HFFc6 (cell line): ENCODE data around the gene PFAS. TPM values are rescaled to one million over a fixed set of nuclear protein-coding genes. Genes with fewer than 3 reads are reported as not detected.

Experiments
- DNase-seq: peaks from one replicate; pipeline ENCODE4 v3.0.0-alpha.2; 2018
- H3K27ac Mint-ChIP-seq: 2 replicates; pipeline ENCODE4 v1.8.0; 2020; ENCODE audit warnings: mild to moderate bottlenecking, mixed read lengths
- H3K27me3 Mint-ChIP-seq: 2 replicates; pipeline ENCODE4 v1.8.0; 2021; ENCODE audit warnings: mild to moderate bottlenecking, moderate library complexity, mixed read lengths; ENCODE audit not compliant: insufficient read depth
- H3K36me3 Mint-ChIP-seq: 2 replicates; pipeline ENCODE4 v1.8.0; 2021; ENCODE audit warnings: low read depth, mixed read lengths
- H3K4me1 Mint-ChIP-seq: 2 replicates; pipeline ENCODE4 v1.8.0; 2020; ENCODE audit warnings: low read depth, mixed read lengths
- H3K4me3 Mint-ChIP-seq: 2 replicates; pipeline ENCODE4 v1.8.0; 2020; ENCODE audit warnings: mild to moderate bottlenecking, moderate library complexity, mixed read lengths
- H3K9me3 Mint-ChIP-seq: 2 replicates; pipeline ENCODE4 v1.8.0; 2020; ENCODE audit warnings: mild to moderate bottlenecking, mixed read lengths
- total RNA-seq, 6 experiments: library from RNA; stranded (reverse); fragmentation: NEBNext Ultra II Directional; extraction: Animal tissue kit (Norgen Biotek cat#: 25700); gene quantifications; 2 replicates in 1 of 6; 3 replicates in 5 of 6; pipeline ENCODE4 v1.2.3, GENCODE V29; 2021
- TF ChIP-seq, protein P1 (sequence below): fragments of 200-600 bp; sonication (generic); IDR thresholded peaks from 2 replicates; pipeline ENCODE4 v1.5.0; 2021; ENCODE audit warnings: antibody characterized with exemption, mild to moderate bottlenecking

Gene PFAS
- total RNA-seq, 6 experiments from 2014 or later: 46.8 to 63.9 (median 58.8) TPM

DNA sequence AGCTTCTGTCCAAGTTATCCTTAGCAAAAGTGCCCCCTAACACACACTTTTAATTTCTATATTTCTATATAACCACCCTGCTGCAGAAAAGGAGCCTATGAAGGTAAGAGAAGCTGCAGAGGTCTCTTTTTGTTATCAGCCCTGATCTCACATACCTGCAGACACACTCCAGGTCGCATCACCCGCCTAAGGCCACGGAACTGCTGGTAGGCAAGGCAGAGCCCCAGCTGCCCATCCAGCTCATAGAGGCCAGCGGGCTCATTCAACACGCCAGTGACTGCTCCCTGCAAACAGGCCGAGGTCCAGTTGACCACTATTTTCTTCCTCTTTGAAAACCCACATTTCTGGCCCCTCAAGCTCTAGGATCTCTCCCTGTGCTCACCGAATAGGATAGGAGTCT lies 13.4 kb upstream of the PFAS start:
- Mint-ChIP-seq H3K27me3 (no peaks in the 10 kb centered on the region; the same call in 1 of the 2 replicates), H3K4me3 (no peak overlapping the region), H3K36me3 (peaks cover 19% of the 10 kb centered on the region; the same call in 1 of the 2 replicates), H3K9me3 (no peaks in the 10 kb centered on the region), H3K4me1 (no peaks in the 10 kb centered on the region), H3K27ac (no peak overlapping the region)
- DNase-seq: no peak
- TF ChIP-seq, protein P1, sequence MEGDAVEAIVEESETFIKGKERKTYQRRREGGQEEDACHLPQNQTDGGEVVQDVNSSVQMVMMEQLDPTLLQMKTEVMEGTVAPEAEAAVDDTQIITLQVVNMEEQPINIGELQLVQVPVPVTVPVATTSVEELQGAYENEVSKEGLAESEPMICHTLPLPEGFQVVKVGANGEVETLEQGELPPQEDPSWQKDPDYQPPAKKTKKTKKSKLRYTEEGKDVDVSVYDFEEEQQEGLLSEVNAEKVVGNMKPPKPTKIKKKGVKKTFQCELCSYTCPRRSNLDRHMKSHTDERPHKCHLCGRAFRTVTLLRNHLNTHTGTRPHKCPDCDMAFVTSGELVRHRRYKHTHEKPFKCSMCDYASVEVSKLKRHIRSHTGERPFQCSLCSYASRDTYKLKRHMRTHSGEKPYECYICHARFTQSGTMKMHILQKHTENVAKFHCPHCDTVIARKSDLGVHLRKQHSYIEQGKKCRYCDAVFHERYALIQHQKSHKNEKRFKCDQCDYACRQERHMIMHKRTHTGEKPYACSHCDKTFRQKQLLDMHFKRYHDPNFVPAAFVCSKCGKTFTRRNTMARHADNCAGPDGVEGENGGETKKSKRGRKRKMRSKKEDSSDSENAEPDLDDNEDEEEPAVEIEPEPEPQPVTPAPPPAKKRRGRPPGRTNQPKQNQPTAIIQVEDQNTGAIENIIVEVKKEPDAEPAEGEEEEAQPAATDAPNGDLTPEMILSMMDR: no peak

DNA sequence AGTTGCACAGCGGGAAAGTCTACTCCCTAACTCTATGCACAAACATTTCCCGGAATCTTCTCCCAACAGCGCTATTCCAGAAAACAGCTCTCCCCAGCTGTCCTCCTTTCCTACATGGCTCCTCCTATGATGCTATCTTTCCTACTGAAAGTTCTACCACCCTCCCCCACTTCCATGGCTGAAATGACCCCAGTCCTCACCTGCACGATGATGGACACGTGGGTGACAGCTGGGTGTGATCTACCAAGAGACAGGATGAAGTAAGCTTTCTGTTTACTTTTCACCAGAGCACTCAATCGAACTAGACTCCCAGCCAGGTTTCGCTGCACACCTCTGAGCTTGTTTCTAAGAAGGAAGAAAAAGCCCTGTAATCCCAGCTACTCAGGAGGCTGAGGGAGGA lies 11.9 kb upstream of the PFAS start:
- TF ChIP-seq, protein P1: no peak
- Mint-ChIP-seq H3K27ac (no peak overlapping the region), H3K4me3 (no peak overlapping the region)

DNA sequence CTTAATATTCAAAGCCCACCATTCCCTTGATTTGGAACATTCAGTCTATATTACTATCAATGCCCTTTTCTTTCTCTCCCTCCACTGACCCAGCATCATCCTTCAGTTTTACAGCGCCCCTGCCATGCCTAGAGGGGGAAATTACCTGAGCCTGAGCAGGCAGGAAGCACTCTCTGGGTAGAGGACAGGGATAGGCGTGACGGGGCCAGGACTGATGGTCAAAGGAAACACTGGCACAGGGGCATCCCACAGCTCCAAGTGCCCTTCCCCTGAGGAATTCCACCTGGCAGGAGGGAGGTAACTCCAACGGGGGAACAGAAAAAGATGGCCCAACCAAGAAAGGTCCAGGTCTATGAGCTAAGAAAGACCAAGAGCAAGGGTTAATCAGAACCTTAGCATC lies 11.2 kb upstream of the PFAS start:
- no peaks in the 10 kb centered on the region for H3K9me3 Mint-ChIP-seq
- peaks cover 12% of the 10 kb centered on the region; the same call in 1 of the 2 replicates for H3K36me3 Mint-ChIP-seq
- no peak overlapping the region for H3K27ac Mint-ChIP-seq
- TF ChIP-seq, protein P1: no peak
- no peak for DNase-seq
- no peak overlapping the region for H3K4me3 Mint-ChIP-seq
- no peaks in the 10 kb centered on the region; the same call in 1 of the 2 replicates for H3K27me3 Mint-ChIP-seq
- H3K4me1 Mint-ChIP-seq: no peaks in the 10 kb centered on the region

More for the DNA sequence above, 11.9 kb upstream of the PFAS start:
- no peak for DNase-seq
- Mint-ChIP-seq H3K4me1 (no peaks in the 10 kb centered on the region), H3K27me3 (no peaks in the 10 kb centered on the region; the same call in 1 of the 2 replicates), H3K9me3 (no peaks in the 10 kb centered on the region), H3K36me3 (peaks cover 12% of the 10 kb centered on the region; the same call in 1 of the 2 replicates)

DNA sequence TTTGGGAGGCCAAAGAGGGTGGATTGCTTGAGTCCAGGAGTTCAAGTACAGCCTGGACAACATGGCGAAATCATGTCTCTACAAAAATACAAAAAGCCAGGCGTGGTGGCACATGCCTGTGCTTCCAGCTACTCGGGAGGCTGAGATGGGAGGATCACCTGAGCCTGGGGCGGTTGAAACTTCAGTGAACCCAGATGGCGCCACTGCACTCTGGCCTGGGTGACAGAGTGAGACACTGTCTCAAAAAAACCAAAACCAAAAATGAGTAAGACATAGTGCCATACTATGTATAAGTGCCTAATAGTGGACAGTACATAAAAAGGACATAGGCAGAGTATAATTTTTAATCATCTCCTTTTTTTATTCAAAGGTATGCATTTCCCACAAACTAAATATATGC lies 5.3 kb upstream of the PFAS start:
- 0 out of 2 replicates have a peak, but pooled peaks cover 5% of the 10 kb centered on the region for H3K4me1 Mint-ChIP-seq
- TF ChIP-seq, protein P1: no peak
- peaks cover 2% of the 10 kb centered on the region; the same call in 1 of the 2 replicates for H3K27me3 Mint-ChIP-seq
- peaks cover 11% of the 10 kb centered on the region for H3K36me3 Mint-ChIP-seq
- H3K9me3 Mint-ChIP-seq: no peaks in the 10 kb centered on the region
- no peak overlapping the region for H3K4me3 Mint-ChIP-seq
- H3K27ac Mint-ChIP-seq: no peak overlapping the region
- no peak for DNase-seq

DNA sequence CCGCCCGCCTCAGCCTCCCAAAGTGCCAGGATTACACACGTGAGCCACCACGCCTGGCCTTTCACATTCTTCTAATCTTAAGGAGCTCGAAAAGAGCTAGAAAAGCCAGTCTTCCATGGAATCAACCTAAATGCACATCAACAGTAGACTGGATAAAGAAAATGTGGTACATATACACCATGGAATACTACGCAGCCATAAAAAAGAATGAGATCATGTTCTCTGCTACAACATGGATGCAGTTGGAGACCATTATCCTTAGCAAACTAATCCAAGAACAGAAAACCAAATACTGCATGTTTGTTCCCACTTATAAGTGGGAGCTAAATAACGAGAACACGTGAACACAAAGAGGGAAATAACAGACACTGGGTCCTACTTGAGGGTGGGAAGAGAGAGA lies 4.3 kb upstream of the PFAS start:
- Mint-ChIP-seq H3K36me3 (peaks cover 11% of the 10 kb centered on the region), H3K9me3 (no peaks in the 10 kb centered on the region), H3K4me1 (peaks cover 10% of the 10 kb centered on the region), H3K4me3 (no peak overlapping the region), H3K27ac (no peak overlapping the region), H3K27me3 (peaks cover 8% of the 10 kb centered on the region; the same call in 1 of the 2 replicates)
- TF ChIP-seq, protein P1: no peak
- no peak for DNase-seq
